GM10266 (cell line): Measurements from ENCODE around the gene TRANK1.
A peak's percentile ranks its signal among the peaks of the same experiment; 100 is the strongest.
"Not testable (repeated sequence)": the region's sequence is repeated elsewhere in the genome, so short reads cannot be mapped to it uniquely, and the experiment has no call there.

ENCODE experiments used
- DNase-seq: peaks from one replicate; pipeline ENCODE4 v3.0.0; 2012; ENCODE audit errors: extremely low spot score
- TF ChIP-seq, protein P1 (sequence below): IDR thresholded peaks from 2 replicates; pipeline ENCODE4 v1.5.1; 2012; ENCODE audit warnings: mild to moderate bottlenecking, low read depth; ENCODE audit not compliant: control insufficient read depth, insufficient read depth; ENCODE audit errors: missing control alignments

The TRANK1 gene

DNA sequence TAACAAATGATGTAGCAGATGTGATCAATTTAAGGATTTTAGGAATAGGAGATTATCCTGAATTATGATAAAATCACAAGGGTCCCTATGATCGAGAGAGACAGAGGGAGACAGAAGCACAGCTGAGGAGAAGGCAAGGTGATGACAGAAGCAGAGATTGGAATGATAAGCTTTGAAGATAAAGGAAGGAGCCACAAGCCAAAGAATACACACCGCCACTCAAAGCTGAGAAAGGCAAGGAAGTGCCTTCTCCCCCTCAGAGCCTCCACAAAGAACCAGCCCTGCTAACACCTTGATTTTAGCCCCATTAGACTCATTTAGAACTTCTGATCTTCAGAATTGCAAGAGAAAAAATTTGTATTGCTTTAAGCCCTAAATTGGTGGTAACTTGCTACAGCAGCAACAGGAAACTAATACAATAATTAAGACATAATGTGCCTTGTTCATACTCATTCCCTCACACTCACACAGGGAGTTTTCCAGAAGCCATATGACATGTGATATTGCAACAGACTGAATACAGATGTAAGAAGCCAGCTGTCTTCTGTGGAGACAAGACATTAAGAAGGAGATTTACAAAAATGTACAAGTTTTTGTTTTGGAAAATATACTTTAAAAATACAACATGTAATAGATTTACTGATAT lies 38.2 kb downstream of the TRANK1 start:
- TF ChIP-seq, protein P1, sequence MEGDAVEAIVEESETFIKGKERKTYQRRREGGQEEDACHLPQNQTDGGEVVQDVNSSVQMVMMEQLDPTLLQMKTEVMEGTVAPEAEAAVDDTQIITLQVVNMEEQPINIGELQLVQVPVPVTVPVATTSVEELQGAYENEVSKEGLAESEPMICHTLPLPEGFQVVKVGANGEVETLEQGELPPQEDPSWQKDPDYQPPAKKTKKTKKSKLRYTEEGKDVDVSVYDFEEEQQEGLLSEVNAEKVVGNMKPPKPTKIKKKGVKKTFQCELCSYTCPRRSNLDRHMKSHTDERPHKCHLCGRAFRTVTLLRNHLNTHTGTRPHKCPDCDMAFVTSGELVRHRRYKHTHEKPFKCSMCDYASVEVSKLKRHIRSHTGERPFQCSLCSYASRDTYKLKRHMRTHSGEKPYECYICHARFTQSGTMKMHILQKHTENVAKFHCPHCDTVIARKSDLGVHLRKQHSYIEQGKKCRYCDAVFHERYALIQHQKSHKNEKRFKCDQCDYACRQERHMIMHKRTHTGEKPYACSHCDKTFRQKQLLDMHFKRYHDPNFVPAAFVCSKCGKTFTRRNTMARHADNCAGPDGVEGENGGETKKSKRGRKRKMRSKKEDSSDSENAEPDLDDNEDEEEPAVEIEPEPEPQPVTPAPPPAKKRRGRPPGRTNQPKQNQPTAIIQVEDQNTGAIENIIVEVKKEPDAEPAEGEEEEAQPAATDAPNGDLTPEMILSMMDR, result no peak
- DNase-seq, result no peak

DNA sequence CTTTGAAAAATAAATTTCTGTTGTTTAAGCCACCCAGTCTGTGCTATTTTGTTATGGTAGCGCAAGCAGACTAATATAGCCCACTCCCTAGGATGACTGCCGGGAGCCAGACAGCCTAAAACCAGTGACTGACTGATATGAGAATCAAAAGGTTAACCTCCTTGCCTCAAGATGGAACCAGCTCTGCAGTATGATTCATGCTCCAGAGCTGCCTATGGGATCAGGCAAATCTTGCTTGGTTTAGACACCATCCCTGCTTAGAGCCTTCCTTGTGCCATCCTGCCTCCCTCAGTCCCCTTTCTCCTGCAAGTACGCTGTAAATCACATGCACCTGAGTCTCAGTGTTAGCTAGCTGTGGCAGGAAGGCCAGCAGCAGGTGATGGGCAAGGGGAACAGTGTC lies 39.3 kb downstream of the TRANK1 start:
- TF ChIP-seq, protein P1, result no peak
- DNase-seq, result no peak

DNA sequence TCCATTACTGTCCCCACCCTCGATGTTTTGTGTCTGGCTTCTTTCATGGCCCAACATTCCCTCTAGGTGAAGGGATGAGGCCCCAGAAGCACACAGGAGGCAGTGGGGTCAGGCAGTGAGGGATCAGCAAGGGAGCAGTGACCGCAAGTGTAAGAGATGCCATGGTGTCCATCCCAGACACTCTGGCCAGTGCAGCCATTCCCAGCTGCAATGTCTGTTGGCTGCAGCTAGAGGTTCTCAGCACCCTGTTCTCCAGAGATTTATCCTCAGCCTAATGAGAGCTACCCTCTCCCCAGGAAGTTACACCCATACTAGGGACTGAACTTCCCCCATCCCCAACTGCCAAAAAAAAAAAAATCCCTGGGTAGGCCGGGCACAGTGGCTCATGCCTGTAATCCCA lies 40.2 kb downstream of the TRANK1 start:
- TF ChIP-seq, protein P1, result peak; percentile 65
- DNase-seq, result no peak

DNA sequence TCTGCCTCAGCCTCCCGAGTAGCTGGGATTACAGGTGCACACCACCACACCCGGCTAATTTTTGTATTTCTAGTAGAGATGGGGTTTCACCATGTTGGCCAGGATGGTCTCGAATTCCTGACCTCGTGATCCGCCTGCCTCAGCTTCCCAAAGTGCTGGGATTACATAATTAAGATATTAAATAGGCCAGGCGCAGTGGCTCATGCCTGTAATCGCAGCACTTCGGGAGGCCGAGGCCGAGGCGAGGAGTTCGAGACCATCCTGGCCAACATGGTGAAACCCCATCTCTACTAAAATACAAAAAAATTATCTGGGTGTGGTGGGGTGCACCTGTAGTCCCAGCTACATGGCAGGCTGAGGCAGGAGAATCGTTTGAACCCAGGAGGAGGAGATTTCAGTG lies 40.8 kb downstream of the TRANK1 start:
- not testable (repeated sequence) for DNase-seq

DNA sequence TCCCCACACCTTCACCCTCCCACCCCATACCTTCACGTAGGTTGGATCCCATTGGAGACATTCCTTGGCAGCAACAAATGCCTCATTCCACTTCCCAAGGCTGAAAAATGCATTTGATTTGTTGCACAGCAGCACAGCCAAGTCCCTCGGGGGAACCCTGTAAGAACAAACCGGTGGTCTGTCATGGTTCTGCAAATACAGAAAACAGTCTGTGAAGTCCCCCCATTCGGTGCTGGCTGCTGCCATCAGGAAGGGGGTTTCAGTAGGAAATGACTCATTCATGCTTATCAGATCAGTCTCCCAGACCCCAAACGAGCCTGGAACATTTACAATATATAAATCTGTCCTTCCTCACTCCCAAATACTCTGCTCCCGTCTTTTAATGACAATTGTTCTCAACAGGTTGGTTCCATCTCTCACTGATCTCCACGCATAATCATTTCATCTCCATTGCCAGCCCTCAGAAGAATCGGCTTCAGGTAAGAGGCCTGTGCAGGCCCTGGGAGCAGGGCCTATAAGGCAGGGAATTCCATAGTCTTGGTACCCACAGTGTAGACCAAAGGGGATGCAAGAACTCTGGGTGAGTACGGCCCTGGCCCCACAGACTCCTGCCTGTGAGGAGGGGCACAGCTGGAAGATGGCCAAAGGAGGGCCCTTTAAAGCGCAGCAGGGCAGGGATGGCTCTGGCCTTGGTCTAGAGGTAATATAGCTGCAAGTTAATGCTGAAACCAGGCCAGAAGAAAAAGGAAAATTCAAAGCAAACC lies 41.6 kb downstream of the TRANK1 start:
- TF ChIP-seq, protein P1, result no peak
- DNase-seq, result no peak

DNA sequence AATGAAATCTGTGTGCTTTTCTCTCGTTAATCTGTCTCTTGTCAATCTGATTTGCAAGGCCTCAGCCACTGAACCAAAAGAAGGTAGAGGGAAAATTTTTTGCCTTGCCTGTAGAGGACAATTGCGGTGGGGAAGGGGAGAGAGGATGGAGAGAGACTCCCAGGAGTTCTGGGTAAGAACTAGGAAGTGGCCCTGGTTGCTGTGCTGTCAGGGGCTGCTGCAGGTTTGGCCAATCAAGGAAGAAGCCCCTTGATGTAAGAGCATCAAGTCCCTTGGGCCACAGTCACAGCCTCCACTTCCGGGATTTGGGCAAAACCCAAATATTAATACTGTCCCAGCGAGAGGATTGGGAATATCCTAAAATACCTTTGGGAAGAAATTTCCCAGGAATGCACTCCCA lies 43.3 kb downstream of the TRANK1 start:
- DNase-seq, result no peak
- TF ChIP-seq, protein P1, result no peak

DNA sequence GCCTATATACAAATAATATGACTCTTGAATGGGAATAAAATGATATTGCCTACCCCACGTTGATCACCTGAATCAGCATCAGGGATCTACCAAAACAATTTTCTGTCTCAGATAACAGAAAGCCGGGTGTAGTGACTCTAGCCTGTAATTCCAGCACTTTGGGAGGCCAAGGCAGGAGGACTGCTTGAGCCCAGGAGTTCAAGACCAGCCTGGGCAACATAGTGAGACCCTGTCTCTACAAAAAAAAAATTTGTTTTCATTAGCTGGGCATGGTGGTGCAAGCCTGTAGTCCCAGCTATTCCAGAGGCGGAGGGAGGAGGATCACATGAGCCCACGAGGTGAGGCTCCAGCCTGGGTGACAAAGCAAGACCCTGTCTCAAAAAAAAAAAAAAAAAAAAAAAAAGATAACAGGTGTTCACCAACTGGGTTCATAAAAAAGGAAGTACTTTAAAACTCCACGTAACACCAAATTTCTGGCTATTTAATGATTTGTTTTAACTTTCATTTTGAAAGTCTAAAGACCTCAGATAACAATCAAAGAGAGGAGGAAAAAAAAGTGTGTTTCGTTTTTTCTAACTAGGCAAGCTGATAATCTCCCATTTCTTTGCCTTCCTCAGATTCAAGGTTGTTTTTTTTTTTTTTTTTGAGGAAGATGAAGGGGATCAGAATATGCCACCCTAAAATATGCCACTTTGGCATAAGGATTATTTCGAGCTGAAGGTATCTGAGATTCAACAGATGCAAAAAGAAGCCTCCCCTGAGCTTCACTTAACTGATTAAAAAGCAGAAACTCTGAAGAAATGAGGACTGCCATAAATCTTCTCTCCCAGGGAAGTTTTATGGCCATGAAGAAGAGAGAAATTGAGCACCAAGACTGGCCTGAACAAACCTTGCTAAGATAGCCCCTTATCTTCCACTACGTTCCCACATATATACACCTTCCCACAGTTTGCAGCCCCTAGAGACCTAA lies 44.1 kb downstream of the TRANK1 start:
- TF ChIP-seq, protein P1, result no peak
- no peak for DNase-seq
